ENCODE measurements around the gene ZEB2.

Gene ZEB2

GRCh38 chr2:144469798-144470197 is 50.1 kb downstream of the ZEB2 start:
- Histone ChIP-seq H4K20me1 (ENCODE audit: insufficient read depth) (no peaks in the 10 kb centered on the region), H3K27ac (no peak overlapping the region), H3K9ac (no peak overlapping the region), H3K4me2 (no peak overlapping the region), H3K36me3 (ENCODE audit: insufficient read depth) (no peaks in the 10 kb centered on the region), H2AFZ (ENCODE audit: low read depth) (no peak overlapping the region), H3K4me1 (ENCODE audit: low read depth, poor library complexity, severe bottlenecking) (peaks cover 52% of the 10 kb centered on the region), H3K79me2 (ENCODE audit: insufficient read depth, low read depth) (no peaks in the 10 kb centered on the region), H3K27me3 (ENCODE audit: insufficient read depth, low read depth) (no peaks in the 10 kb centered on the region), H3K4me3 (IDR thresholded peaks at IDR 0.05; ENCODE audit: insufficient read depth, low read depth, low read length) (no peak overlapping the region)
- TF ChIP-seq CTCF (conservative IDR thresholded peaks at IDR 0.05; ENCODE audit: low read depth, low read length): no peak

- H3K79me2 ChIP-seq (ENCODE audit: insufficient read depth, low read depth): no peaks in the 10 kb centered on the region
- H3K9ac ChIP-seq: no peak overlapping the region
- H4K20me1 ChIP-seq (ENCODE audit: insufficient read depth): no peaks in the 10 kb centered on the region
- no peaks in the 10 kb centered on the region for H3K27me3 ChIP-seq (ENCODE audit: insufficient read depth, low read depth)
- H3K36me3 ChIP-seq (ENCODE audit: insufficient read depth): no peaks in the 10 kb centered on the region
- H3K4me1 ChIP-seq (ENCODE audit: low read depth, poor library complexity, severe bottlenecking): peaks cover 44% of the 10 kb centered on the region
- H3K4me2 ChIP-seq: no peak overlapping the region
- no peak overlapping the region for H3K4me3 ChIP-seq (IDR thresholded peaks at IDR 0.05; ENCODE audit: insufficient read depth, low read depth, low read length)
- no peak overlapping the region for H2AFZ ChIP-seq (ENCODE audit: low read depth)
- TF ChIP-seq CTCF (conservative IDR thresholded peaks at IDR 0.05; ENCODE audit: low read depth, low read length): no peak
- no peak overlapping the region for H3K27ac ChIP-seq
These were observed 50.9 kb downstream of the ZEB2 start for GRCh38 chr2:144468823-144469595.

GRCh38 chr2:144467502-144468137 is 52.3 kb downstream of the ZEB2 start:
- no peaks in the 10 kb centered on the region for H3K79me2 ChIP-seq (ENCODE audit: insufficient read depth, low read depth)
- H3K4me2 ChIP-seq: no peak overlapping the region
- no peaks in the 10 kb centered on the region for H4K20me1 ChIP-seq (ENCODE audit: insufficient read depth)
- H2AFZ ChIP-seq (ENCODE audit: low read depth): no peak overlapping the region
- H3K4me1 ChIP-seq (ENCODE audit: low read depth, poor library complexity, severe bottlenecking): peaks cover 35% of the 10 kb centered on the region
- no peaks in the 10 kb centered on the region for H3K36me3 ChIP-seq (ENCODE audit: insufficient read depth)
- no peak overlapping the region for H3K4me3 ChIP-seq (IDR thresholded peaks at IDR 0.05; ENCODE audit: insufficient read depth, low read depth, low read length)
- no peak overlapping the region for H3K9ac ChIP-seq
- no peak for TF ChIP-seq CTCF (conservative IDR thresholded peaks at IDR 0.05; ENCODE audit: low read depth, low read length)
- no peaks in the 10 kb centered on the region for H3K27me3 ChIP-seq (ENCODE audit: insufficient read depth, low read depth)
- no peak overlapping the region for H3K27ac ChIP-seq

GRCh38 chr2:144466637-144467036 is 53.3 kb downstream of the ZEB2 start:
- no peak overlapping the region for H2AFZ ChIP-seq (ENCODE audit: low read depth)
- no peak for TF ChIP-seq CTCF (conservative IDR thresholded peaks at IDR 0.05; ENCODE audit: low read depth, low read length)
- no peak overlapping the region for H3K9ac ChIP-seq
- peaks cover 25% of the 10 kb centered on the region for H3K4me1 ChIP-seq (ENCODE audit: low read depth, poor library complexity, severe bottlenecking)
- no peaks in the 10 kb centered on the region for H4K20me1 ChIP-seq (ENCODE audit: insufficient read depth)
- H3K79me2 ChIP-seq (ENCODE audit: insufficient read depth, low read depth): no peaks in the 10 kb centered on the region
- H3K27me3 ChIP-seq (ENCODE audit: insufficient read depth, low read depth): no peaks in the 10 kb centered on the region
- H3K4me2 ChIP-seq: no peak overlapping the region
- H3K4me3 ChIP-seq (IDR thresholded peaks at IDR 0.05; ENCODE audit: insufficient read depth, low read depth, low read length): no peak overlapping the region
- H3K27ac ChIP-seq: no peak overlapping the region
- H3K36me3 ChIP-seq (ENCODE audit: insufficient read depth): no peaks in the 10 kb centered on the region

All from KMS-11 (cell line).